Activated CD4-positive, alpha-beta T cell treated with anti-CD3 and anti-CD28 coated beads, Interleukin-2, amount 50 U/mL, for 4 hours (primary cell): ENCODE data around the gene POLE3.
"Not testable (repeated sequence)": the region's sequence is repeated elsewhere in the genome, so short reads cannot be mapped to it uniquely, and the experiment has no call there.

Experiments
- DNase-seq, 2 experiments: peaks; one replicate each; pipeline ENCODE4 v3.0.0-alpha.2; 2020

The POLE3 gene, protein sequence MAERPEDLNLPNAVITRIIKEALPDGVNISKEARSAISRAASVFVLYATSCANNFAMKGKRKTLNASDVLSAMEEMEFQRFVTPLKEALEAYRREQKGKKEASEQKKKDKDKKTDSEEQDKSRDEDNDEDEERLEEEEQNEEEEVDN

GRCh38 chr9:113410207-113410864 lies at the start of gene POLE3, which contains the start of gene C9orf43:
POLE3 (minus strand) TSS chr9:113410675; CDS start chr9:113410293, 382 bp downstream.
C9orf43 (plus strand) TSS chr9:113410747; CDS start chr9:113413494, 2,747 bp downstream.
- DNase-seq = peak; percentile 93 to 94

DNA sequence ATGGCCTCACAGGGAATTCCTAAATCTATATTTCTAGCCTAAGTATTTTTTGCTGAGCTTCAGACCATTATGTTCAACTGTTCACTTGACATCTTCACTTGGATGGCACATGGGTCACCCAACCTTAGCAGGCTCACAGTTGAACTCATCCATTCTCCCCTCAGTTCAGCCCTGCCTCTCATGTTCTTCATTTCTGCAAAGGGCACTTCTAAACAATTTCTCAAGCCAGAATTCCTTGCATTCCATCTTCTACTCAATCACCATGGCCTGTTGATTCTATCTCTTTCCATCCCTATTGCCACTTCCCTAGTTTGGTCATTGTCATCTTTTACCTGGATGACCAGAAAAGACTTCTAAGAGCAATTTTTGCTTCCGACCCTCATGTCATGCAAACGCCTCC lies 45.8 kb upstream of the POLE3 start:
- DNase-seq = no peak

DNA sequence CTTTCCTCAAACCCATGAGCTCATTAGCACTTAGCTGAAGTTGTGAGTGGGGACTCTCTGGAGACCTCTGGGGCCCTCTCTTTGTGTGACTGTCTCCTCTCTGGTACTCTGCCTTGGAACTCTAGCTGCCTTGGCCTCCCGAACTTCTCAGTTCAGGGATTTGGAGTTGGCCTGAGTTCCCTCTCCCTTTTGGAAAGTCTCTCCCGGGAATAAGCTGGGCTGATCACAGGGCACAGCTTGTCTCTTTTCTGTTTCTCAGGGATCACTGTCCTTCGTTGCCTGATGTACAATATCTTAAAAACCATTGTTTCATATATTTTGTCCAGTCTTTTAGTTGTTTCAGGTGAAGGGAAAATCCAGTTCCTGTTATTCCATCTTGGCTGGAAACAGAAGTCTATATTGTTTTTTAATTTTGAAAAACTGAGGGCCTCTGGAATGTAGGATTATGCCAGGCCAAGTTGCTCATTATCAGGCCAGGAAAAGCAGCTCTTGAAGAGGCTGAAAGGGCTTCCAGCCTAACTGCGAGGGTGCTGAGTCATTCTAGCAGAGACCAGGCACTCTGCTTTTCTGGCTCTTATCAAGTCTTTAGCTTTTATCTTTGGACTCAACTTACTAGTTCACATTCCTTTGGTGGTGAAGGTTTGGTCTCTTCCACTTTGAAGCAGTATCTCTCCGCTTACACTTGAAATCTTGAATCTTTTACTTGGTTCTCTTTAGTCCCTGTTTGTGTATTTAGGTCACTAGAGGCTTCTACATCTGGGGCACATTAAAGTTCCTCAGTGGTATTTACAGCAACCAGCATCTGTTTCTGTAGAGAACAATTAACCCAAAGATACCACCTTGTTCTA lies 44.7 kb upstream of the POLE3 start:
- no peak for DNase-seq

DNA sequence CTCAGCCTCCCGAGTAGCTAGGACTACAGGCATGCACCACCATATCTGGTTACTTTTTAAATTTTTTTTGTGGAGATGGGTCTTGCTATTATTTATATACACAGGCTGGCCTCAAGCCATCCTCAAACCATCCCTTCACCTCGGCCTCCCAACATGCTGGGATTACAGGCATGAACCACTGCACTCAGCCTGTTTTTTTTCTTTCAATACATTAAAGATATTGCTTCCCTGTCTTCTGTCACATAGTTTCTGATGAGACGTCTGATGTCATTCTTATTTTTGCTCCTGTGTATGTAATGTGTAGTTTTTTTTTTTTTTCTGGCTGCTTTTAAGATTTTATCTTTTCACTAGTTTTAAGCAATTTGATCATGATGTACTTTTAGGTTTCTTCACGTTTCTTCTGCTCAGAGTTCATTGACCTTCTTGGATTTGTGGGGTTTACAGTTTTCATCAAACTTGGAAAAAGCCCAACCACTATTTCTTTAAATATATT lies 41.7 kb upstream of the POLE3 start:
- DNase-seq = no peak

- no peak for DNase-seq
These were observed 38.9 kb upstream of the POLE3 start for GRCh38 chr9:113449376-113449775.

GRCh38 chr9:113446323-113446740 lies 35.9 kb upstream of the POLE3 start:
- DNase-seq = no peak

GRCh38 chr9:113444736-113445135 lies 34.3 kb upstream of the POLE3 start:
- no peak for DNase-seq

GRCh38 chr9:113437716-113438115 lies 27.2 kb upstream of the POLE3 start:
- not testable (repeated sequence) for DNase-seq

- DNase-seq = no peak
These were observed 26.4 kb upstream of the POLE3 start for GRCh38 chr9:113436728-113437515.

GRCh38 chr9:113431191-113431590 lies 20.7 kb upstream of the POLE3 start:
- no peak for DNase-seq

DNA sequence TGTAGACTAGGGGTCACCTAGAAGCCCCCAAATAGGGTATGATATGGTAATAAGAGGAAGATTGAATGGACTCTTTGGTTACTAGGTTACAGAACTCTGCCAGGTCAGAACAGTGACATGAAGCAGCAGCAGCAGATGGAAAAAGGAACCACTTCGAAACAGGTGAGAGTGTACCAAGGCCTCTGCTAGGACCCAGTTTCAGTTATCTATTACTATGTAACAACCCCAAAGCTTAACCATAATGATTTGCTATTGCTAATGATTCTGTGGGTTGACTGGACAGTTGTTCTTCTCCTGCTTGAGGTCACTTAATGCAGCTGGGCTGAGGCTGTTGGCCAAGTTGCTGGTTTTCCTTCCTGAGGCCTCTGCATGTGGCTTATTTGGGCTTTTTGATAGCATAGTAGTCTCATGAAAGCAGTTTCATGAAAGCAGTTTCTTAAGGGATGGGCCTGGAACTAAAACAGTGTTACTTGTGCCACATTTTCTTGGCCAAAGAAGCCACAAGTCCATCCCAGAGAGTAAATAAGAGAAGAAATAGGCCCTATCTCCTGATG lies 17.7 kb upstream of the POLE3 start:
- no peak for DNase-seq

- DNase-seq = no peak
These were observed 17.2 kb upstream of the POLE3 start for GRCh38 chr9:113427629-113428028.

DNA sequence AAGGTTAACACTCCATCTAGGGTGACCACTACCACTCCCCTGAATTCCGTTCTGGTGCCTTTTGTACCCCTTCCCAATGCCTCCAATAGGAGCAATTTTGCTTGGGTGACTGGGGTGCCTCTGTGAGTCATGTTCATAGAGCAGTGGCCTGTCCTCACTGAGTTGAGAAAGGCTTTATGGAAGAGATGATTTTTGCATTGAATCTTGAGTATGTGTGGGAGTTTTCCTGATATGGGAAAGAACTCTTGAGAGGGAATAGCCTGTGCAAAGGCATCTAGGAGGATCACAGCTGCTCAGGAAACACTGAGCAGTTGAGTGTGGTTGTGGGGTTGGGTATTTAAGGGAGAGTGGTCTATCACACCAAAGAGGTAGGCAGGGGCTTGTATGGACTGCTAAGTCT lies 16.2 kb upstream of the POLE3 start:
- no peak for DNase-seq

DNA sequence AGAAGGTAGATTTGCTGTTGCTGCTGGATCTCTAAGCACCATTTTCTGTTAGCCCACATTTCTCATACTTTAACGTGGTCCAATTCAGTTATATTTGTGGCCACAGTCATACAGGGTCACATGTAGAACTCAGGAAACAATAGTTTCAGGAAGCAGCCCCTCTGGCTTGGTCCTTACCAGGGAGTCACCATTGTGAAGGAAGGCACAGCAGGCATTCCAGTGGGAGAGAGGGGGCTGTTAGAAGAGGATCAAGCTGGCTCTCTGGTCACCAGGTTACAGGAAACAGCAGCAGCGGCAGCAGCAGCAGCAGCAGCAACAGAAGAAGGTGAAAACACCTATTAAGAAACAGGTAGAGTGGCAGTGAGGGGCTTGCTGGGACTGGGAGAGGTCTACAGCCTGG lies 14.6 kb upstream of the POLE3 start:
- no peak for DNase-seq

- no peak for DNase-seq
These were observed 11.3 kb upstream of the POLE3 start for GRCh38 chr9:113421726-113422125.

GRCh38 chr9:113417370-113417769 lies 6.9 kb upstream of the POLE3 start:
- DNase-seq = no peak

GRCh38 chr9:113416149-113416721 lies 5.8 kb upstream of the POLE3 start:
- no peak for DNase-seq

DNA sequence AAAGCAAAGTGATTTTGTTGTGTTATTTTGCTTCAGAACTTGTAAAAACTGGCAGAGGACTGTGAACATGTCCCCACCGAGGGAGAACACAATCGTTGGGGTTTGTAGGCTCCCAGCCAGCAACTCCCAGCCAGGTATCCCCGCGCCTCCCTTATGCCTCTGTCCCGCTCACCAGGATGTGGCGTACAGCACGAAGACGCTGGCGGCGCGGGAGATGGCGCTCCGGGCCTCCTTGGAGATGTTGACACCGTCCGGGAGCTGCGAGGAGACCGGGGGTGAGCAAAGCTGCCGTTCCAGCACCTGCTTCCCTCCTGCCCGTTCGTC lies 630 bp downstream of the POLE3 start:
- no peak for DNase-seq

GRCh38 chr9:113409481-113409880 lies 994 bp downstream of the POLE3 start:
- DNase-seq = no peak

GRCh38 chr9:113406873-113407511 lies 3.5 kb downstream of the POLE3 start:
- peak; percentile 44 to 53 for DNase-seq

DNA sequence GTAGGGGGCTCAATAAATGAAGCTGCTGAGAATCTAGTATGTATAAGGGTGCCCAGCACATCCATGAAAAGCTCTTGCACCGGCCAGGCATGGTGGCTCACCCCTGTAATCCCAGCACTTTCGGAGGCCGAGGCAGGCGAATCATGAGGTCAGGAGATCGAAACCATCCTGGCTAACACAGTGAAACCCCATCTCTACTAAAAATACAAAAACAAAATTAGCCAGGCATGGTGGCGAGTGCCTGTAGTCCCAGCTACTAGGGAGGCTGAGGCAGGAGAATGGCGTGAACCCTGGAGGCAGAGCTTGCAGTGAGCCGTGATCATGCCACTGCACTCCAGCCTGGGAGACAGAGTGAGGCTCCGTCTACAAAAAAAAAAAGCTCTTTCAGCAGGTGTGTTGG lies 4.1 kb downstream of the POLE3 start:
- not testable (repeated sequence) for DNase-seq

- no peak for DNase-seq
These were observed 6.8 kb downstream of the POLE3 start for GRCh38 chr9:113403646-113404045.
